Sigmoid colon (tissue), 7 donors: Measurements from ENCODE around the gene ZMYM1. TPM values are rescaled to one million over a fixed set of nuclear protein-coding genes. Genes with fewer than 3 reads are reported as not detected.
A peak's percentile ranks its signal among the peaks of the same experiment; 100 is the strongest.

Experiments
- DNase-seq: peaks from one replicate; pipeline ENCODE4 v3.0.0-alpha.2; 2019
- H3K27ac ChIP-seq, 4 donors: fragments of 200-600 bp; sonication (generic); one replicate each; pipeline ENCODE4 v1.5.1; 2016 to 2019; ENCODE audit warnings: mild to moderate bottlenecking in 1 of 4
- H3K27me3 ChIP-seq, 3 donors: fragments of 200-600 bp; sonication (generic); one replicate each; pipeline ENCODE4 v1.5.1; 2019; ENCODE audit warnings: mild to moderate bottlenecking in 1 of 3
- H3K36me3 ChIP-seq, 4 donors: fragments of 200-600 bp; sonication (generic); one replicate each; pipeline ENCODE4 v1.5.1; 2016 to 2019
- H3K4me1 ChIP-seq, 4 donors: fragments of 200-600 bp; sonication (generic); one replicate each; pipeline ENCODE4 v1.5.1; 2017 to 2019
- H3K4me3 ChIP-seq, 4 donors: fragments of 200-600 bp; sonication (generic); one replicate each; pipeline ENCODE4 v1.5.1; 2017 to 2019; ENCODE audit warnings: mild to moderate bottlenecking in 2 of 4, moderate library complexity in 1 of 4
- H3K9me3 ChIP-seq, 4 donors: fragments of 200-600 bp in 3 of 4; sonication (generic) in 3 of 4; one replicate each; pipeline versions ENCODE4 v1.5.1 to v1.6.1; 2013 to 2019
- EP300 ChIP-seq, 4 donors: sonication (generic); formaldehyde crosslinking; IDR thresholded peaks; one replicate each; pipeline ENCODE4 v1.6.1; 2017; ENCODE audit warnings: antibody characterized with exemption in 4 of 4
- POLR2A ChIP-seq, 2 donors: fragments of 450-650 bp; IDR thresholded peaks; one replicate each; pipeline ENCODE4 v1.6.1; 2016; ENCODE audit warnings: antibody characterized with exemption in 2 of 2, mild to moderate bottlenecking in 2 of 2, moderate library complexity in 2 of 2
- POLR2AphosphoS5 ChIP-seq, 4 donors: sonication (generic); formaldehyde crosslinking; IDR thresholded peaks; one replicate each; pipeline ENCODE4 v1.6.1; 2017; ENCODE audit warnings: antibody characterized with exemption in 4 of 4
- WGBS, 2 donors: extraction: QIAGEN DNeasy Blood & Tissue Kit; methylation state at CpG; one replicate each; pipeline ENCODE4 v1.1.7; 2013; 5-methylcytosine and 5-hydroxymethylcytosine counted together
- intact Hi-C: fragments of 100-400 bp; cut with DNase I; formaldehyde crosslinking; loops from one replicate; pipeline ENCODE4 v1.15.1; 2023
- polyA plus RNA-seq, 3 donors: library from polyadenylated mRNA; stranded (reverse); fragments of 200-250 nt; gene quantifications; one replicate each; pipeline ENCODE4 v1.2.3, GENCODE V29; 2013
- total RNA-seq, 4 donors: library from RNA; depleted of rRNA; stranded (reverse); fragments of >200 nt; gene quantifications; one replicate each; pipeline ENCODE4 v1.1.0, GENCODE V29; 2016
- TF ChIP-seq, protein P1 (sequence below), 4 experiments: fragments of 450-650 bp in 3 of 4; fragments of 200-600 bp in 1 of 4; IDR thresholded peaks; one replicate each; pipeline ENCODE4 v1.5.1; 2016 to 2019; ENCODE audit warnings: antibody characterized with exemption in 4 of 4, mild to moderate bottlenecking in 3 of 4, moderate library complexity in 2 of 4
- donor health status: healthy with polysubstance abuse.
- donor health status: Bipolar disorder and iron deficiency.
- donor health status: healthy.

Gene ZMYM1
- total and polyA plus RNA-seq, 7 donors = 1.8 to 29.6 (median 13.0) TPM

DNA sequence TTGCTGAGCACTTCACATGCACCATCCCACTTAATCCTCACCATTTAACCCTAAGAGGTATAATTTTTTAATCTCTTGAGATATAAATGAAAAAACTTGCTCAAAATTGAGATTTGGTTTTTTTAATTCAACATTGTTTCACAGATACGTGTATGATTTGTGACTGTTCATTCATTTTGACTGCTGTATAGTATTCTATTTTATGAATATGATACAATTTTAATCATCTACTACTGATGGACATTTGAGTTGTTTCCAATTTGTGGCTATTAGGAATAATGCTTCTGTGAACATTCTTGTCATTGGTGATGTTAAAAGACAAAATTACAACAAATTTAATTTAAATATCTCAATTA is 46.8 kb upstream of the ZMYM1 start:
- peaks cover 0 to 4% (median 0%) of the 10 kb centered on the region in 4 donors for H3K9me3 ChIP-seq
- H3K4me1 ChIP-seq = peaks cover 0 to 23% (median 18%) of the 10 kb centered on the region in 4 donors
- no peak for DNase-seq
- H3K27ac ChIP-seq = peak overlapping the region; percentile 90 to 93 (median 92)
- intact Hi-C loops = loop anchor here (5.0 kb wide), 2 partner anchors 45 to 160 kb away; partner anchors contain the start of genes SFPQ and TMEM35B
- peak overlapping the region; percentile 61 to 76 (median 70) for H3K4me3 ChIP-seq
- H3K36me3 ChIP-seq = peaks cover 0 to 2% (median 0%) of the 10 kb centered on the region in 4 donors
- TF ChIP-seq POLR2AphosphoS5 (IDR thresholded peaks at IDR 0.05) (no peak), EP300 (IDR thresholded peaks at IDR 0.05) (no peak), POLR2A (IDR thresholded peaks at IDR 0.05) (no peak)
- TF ChIP-seq, protein P1, sequence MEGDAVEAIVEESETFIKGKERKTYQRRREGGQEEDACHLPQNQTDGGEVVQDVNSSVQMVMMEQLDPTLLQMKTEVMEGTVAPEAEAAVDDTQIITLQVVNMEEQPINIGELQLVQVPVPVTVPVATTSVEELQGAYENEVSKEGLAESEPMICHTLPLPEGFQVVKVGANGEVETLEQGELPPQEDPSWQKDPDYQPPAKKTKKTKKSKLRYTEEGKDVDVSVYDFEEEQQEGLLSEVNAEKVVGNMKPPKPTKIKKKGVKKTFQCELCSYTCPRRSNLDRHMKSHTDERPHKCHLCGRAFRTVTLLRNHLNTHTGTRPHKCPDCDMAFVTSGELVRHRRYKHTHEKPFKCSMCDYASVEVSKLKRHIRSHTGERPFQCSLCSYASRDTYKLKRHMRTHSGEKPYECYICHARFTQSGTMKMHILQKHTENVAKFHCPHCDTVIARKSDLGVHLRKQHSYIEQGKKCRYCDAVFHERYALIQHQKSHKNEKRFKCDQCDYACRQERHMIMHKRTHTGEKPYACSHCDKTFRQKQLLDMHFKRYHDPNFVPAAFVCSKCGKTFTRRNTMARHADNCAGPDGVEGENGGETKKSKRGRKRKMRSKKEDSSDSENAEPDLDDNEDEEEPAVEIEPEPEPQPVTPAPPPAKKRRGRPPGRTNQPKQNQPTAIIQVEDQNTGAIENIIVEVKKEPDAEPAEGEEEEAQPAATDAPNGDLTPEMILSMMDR (IDR thresholded peaks at IDR 0.05) = no peak
- 90 to 96% methylated on average over 1 of the region's 1 CpG for WGBS, 2 donors
- no peaks in the 10 kb centered on the region for H3K27me3 ChIP-seq

DNA sequence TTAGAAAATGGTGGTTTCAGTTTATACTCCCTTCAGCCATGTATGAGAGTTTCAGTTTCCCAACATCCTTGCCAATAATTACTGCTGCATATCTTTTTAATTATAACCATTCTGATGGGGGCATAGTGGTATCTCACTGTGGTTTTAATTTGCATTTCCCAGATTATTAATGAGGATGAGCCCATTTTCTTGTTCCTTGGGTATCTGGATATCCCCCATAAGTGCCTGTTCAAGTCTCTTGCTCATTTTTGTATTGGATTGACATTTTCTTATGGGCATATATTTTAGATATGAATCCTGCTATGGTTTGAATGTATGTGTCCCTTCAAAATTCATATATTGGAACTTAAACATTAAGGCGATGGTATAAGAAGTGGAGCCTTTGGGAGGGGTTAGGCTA is 45.8 kb upstream of the ZMYM1 start:
- 89 to 98% methylated on average over 1 of the region's 1 CpG for WGBS, 2 donors
- intact Hi-C loops = loop anchor here (5.0 kb wide), 2 partner anchors 46 to 159 kb away; partner anchors contain the start of genes SFPQ and TMEM35B
- no peak for TF ChIP-seq POLR2A (IDR thresholded peaks at IDR 0.05)
- no peak for TF ChIP-seq EP300 (IDR thresholded peaks at IDR 0.05)
- no peak for TF ChIP-seq POLR2AphosphoS5 (IDR thresholded peaks at IDR 0.05)
- TF ChIP-seq, protein P1 (IDR thresholded peaks at IDR 0.05) = no peak

DNA sequence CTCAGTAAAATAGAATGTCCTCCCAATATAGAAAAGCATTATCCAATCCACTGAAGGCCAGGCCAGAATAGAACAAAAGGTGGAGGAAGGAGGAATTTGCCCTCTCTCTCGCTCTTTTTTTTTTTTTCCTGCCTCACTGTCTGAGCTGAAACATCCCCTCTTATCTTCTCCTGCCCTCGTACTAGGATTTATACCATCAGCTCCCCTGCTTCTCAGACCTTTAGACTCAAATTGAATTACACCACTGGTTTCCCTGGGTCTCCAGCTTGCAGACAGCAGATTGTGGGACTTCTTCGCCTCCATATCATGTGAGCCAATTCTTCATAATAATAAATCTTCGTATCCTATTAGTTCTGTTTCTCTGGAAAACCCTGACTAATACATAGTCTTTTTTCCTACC is 42.6 kb upstream of the ZMYM1 start:
- Histone ChIP-seq H3K9me3 (peaks cover 0 to 4% (median 0%) of the 10 kb centered on the region in 4 donors), H3K36me3 (no peaks in the 10 kb centered on the region), H3K27me3 (no peaks in the 10 kb centered on the region), H3K27ac (no peak overlapping the region), H3K4me3 (no peak overlapping the region), H3K4me1 (peaks cover 0 to 3% (median 0%) of the 10 kb centered on the region in 4 donors)
- DNase-seq = no peak
- TF ChIP-seq, protein P1 (IDR thresholded peaks at IDR 0.05) = no peak
- no peak for TF ChIP-seq POLR2AphosphoS5 (IDR thresholded peaks at IDR 0.05)
- no peak for TF ChIP-seq EP300 (IDR thresholded peaks at IDR 0.05)
- TF ChIP-seq POLR2A (IDR thresholded peaks at IDR 0.05) = no peak
- intact Hi-C loops = no loop called here
- WGBS, 2 donors = 85 to 95% methylated on average over 4 of the region's 4 CpGs

More for the DNA sequence above, 45.8 kb upstream of the ZMYM1 start:
- Histone ChIP-seq H3K27me3 (no peaks in the 10 kb centered on the region), H3K27ac (no peak overlapping the region), H3K4me1 (peaks cover 0 to 23% (median 18%) of the 10 kb centered on the region in 4 donors), H3K36me3 (no peaks in the 10 kb centered on the region), H3K9me3 (peaks cover 0 to 4% (median 0%) of the 10 kb centered on the region in 4 donors), H3K4me3 (no peak overlapping the region)
- no peak for DNase-seq

DNA sequence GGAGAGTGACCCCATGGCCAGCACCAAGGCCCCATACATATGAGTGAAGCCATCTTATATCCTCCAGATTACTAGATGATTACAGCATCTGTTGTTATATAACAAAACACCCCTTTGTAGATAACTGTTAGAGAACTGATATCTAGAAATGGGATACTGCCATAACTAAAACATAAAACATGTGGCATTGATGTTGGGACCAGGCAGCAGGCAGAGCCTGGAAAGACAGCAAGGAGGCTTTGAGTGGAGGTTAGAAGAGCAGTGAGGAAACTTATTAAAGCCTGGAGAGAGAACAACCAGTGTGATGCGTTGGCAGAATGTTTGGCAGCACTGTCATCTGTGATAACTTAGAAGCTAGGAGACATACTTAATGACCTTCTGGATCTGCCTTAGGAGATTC is 42.0 kb upstream of the ZMYM1 start:
- TF ChIP-seq, protein P1 (IDR thresholded peaks at IDR 0.05) = no peak
- TF ChIP-seq POLR2A (IDR thresholded peaks at IDR 0.05) (no peak), POLR2AphosphoS5 (IDR thresholded peaks at IDR 0.05) (no peak), EP300 (IDR thresholded peaks at IDR 0.05) (no peak)
- Histone ChIP-seq H3K36me3 (no peaks in the 10 kb centered on the region), H3K9me3 (peaks cover 0 to 4% (median 0%) of the 10 kb centered on the region in 4 donors), H3K27ac (no peak overlapping the region), H3K4me3 (no peak overlapping the region), H3K27me3 (no peaks in the 10 kb centered on the region), H3K4me1 (peaks cover 0 to under 1% (median 0%) of the 10 kb centered on the region in 4 donors)
- WGBS, 2 donors = 94 to 100% methylated on average over 1 of the region's 1 CpG
- no peak for DNase-seq
- intact Hi-C loops = no loop called here

DNA sequence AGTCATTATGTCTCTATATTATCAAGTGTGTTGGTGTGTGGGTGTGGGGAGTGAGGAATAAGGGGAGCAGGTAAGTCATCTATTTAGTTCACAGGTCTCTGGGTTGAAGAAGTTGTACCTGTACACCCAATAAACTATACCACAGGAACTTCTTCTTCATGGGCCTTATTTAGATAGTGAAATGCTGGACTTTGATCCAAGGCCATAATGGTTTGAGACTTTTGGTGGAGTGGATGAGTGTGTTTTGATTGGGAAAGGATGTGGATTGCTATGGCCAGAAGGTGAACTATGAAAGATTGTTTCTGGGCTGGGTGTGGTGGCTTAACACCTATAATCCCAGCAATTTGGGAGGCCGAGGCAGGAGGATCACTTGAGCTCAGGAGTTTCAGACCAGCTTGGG is 40.5 kb upstream of the ZMYM1 start:
- Histone ChIP-seq H3K27me3 (no peaks in the 10 kb centered on the region), H3K27ac (no peak overlapping the region), H3K36me3 (no peaks in the 10 kb centered on the region), H3K4me1 (no peaks in the 10 kb centered on the region), H3K9me3 (no peaks in the 10 kb centered on the region), H3K4me3 (no peak overlapping the region)
- WGBS, 2 donors = 26 to 84% methylated on average over 1 of the region's 1 CpG
- intact Hi-C loops = no loop called here
- TF ChIP-seq, protein P1 (IDR thresholded peaks at IDR 0.05) = no peak
- TF ChIP-seq POLR2A (IDR thresholded peaks at IDR 0.05) (no peak), POLR2AphosphoS5 (IDR thresholded peaks at IDR 0.05) (no peak)
- DNase-seq = no peak
